IMR-90 (cell line): ENCODE measurements around the gene TGFA.

Source experiments
- CEBPB ChIP-seq: IDR thresholded peaks from 2 replicates; pipeline ENCODE4 v1.6.1; 2012; ENCODE audit warnings: low read depth, low read length, improper control_type of control experiment
- TF ChIP-seq, protein P1 (sequence below): conservative IDR thresholded peaks from 2 replicates; pipeline ENCODE4 v1.5.1; 2012; ENCODE audit warnings: mild to moderate bottlenecking, low read depth, low read length, improper control_type of control experiment

DNA sequence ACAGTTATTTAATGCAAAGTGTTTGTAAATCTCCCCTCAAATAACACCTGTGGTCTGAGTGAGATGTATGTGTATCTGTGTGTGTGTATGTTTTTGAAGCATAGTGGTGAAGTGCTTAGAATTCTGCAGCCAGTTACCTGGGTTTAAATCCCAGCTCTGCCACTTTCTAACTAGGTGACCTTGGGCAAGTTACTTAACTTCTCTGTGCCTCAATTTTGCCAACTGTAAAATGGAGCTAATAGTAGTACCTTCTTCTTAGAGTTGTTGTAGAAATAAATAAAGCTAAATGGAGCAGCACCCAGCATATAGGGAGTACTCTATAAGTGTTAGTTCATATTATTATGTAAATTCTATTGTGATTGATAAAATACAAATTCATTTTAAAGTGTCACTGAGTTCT is 48.9 kb downstream of the TGFA start:
- TF ChIP-seq, protein P1, sequence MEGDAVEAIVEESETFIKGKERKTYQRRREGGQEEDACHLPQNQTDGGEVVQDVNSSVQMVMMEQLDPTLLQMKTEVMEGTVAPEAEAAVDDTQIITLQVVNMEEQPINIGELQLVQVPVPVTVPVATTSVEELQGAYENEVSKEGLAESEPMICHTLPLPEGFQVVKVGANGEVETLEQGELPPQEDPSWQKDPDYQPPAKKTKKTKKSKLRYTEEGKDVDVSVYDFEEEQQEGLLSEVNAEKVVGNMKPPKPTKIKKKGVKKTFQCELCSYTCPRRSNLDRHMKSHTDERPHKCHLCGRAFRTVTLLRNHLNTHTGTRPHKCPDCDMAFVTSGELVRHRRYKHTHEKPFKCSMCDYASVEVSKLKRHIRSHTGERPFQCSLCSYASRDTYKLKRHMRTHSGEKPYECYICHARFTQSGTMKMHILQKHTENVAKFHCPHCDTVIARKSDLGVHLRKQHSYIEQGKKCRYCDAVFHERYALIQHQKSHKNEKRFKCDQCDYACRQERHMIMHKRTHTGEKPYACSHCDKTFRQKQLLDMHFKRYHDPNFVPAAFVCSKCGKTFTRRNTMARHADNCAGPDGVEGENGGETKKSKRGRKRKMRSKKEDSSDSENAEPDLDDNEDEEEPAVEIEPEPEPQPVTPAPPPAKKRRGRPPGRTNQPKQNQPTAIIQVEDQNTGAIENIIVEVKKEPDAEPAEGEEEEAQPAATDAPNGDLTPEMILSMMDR: no peak
- no peak for TF ChIP-seq CEBPB
